Measurements from ENCODE around the gene PAX8.

Gene PAX8

DNA sequence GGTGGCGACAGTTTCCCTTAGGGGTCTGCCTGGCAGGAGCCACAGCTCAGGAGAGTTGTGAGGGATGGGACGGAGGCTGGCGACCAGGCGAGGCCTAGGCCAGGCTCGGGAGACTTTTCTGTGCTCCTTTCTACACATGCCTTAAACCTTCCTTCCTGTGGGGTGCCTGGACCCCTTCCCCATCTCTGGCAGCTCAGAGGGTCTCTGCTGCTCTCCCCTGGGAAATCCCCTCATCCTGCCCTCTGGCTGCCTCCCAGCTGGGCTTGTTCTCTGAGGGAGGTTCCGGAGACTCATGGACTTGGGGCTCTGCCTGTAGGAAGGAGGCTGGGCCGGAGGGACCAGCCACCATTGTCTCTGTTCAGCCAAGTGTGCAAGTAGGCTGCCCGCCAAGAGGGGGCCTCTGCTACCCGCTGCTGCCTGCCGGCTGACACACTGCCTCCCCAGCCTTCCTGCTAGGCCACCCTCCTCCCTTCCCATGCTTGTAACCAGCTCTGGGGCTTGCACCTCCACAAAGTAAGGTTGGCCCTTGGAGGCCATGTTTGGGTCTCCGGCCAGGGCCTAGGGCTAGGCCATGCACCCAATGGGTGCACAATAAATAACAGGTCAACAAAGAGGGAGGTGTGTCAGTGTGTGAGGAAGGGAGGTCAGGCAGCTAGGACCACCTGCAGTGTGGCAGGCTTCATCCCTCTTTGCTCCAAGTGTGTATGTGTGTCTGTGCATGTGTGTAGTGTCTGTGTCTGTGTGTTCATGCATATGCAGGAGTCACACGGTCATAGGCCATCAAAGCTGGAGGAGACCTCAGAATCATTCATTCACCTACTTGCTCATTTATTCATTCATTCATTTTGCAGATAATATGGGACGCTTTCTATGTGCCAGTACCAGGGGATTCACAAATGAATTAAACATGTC is 76.2 kb downstream of the PAX8 start:
- Histone ChIP-seq H3K4me3 (ENCODE audit: low read depth, low read length) (no peak overlapping the region), H3K36me3 (ENCODE audit: control insufficient read depth in 2 of 2, insufficient read depth in 1 of 2, low read length in 2 of 2) (no peaks in the 10 kb centered on the region), H3K9me3 (ENCODE audit: control insufficient read depth, insufficient read depth, low read depth, low read length) (no peaks in the 10 kb centered on the region), H3K4me1 (ENCODE audit: control insufficient read depth, insufficient read depth, low read length) (no peaks in the 10 kb centered on the region), H3K27ac (ENCODE audit: extremely low read depth, low read depth, low read length) (no peak overlapping the region)
- TF ChIP-seq ZNF785 (tag by site-specific recombination; IDR thresholded peaks at IDR 0.05) = no peak
- TF ChIP-seq ZSCAN16 (tag by site-specific recombination; IDR thresholded peaks at IDR 0.05) = no peak
- TF ChIP-seq, protein P1, sequence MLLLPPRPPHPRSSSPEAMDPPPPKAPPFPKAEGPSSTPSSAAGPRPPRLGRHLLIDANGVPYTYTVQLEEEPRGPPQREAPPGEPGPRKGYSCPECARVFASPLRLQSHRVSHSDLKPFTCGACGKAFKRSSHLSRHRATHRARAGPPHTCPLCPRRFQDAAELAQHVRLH (tag by site-specific recombination; IDR thresholded peaks at IDR 0.05) = no peak
- no peak for TF ChIP-seq ZNF501 (tag by site-specific recombination; IDR thresholded peaks at IDR 0.05)
- TF ChIP-seq ZNF423 (tag by site-specific recombination; IDR thresholded peaks at IDR 0.05) = no peak
- TF ChIP-seq, protein P2, sequence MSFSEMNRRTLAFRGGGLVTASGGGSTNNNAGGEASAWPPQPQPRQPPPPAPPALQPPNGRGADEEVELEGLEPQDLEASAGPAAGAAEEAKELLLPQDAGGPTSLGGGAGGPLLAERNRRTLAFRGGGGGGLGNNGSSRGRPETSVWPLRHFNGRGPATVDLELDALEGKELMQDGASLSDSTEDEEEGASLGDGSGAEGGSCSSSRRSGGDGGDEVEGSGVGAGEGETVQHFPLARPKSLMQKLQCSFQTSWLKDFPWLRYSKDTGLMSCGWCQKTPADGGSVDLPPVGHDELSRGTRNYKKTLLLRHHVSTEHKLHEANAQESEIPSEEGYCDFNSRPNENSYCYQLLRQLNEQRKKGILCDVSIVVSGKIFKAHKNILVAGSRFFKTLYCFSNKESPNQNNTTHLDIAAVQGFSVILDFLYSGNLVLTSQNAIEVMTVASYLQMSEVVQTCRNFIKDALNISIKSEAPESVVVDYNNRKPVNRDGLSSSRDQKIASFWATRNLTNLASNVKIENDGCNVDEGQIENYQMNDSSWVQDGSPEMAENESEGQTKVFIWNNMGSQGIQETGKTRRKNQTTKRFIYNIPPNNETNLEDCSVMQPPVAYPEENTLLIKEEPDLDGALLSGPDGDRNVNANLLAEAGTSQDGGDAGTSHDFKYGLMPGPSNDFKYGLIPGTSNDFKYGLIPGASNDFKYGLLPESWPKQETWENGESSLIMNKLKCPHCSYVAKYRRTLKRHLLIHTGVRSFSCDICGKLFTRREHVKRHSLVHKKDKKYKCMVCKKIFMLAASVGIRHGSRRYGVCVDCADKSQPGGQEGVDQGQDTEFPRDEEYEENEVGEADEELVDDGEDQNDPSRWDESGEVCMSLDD (tag by site-specific recombination; IDR thresholded peaks at IDR 0.05) = no peak
- TF ChIP-seq TSHZ1 (tag by site-specific recombination; IDR thresholded peaks at IDR 0.05; ENCODE audit: borderline replicate concordance) = no peak
- TF ChIP-seq ZNF175 (tag by site-specific recombination; IDR thresholded peaks at IDR 0.05) = no peak
- TF ChIP-seq ZNF202 (tag by site-specific recombination; IDR thresholded peaks at IDR 0.05; ENCODE audit: borderline replicate concordance) = no peak
- TF ChIP-seq YY1 (tag by site-specific recombination; IDR thresholded peaks at IDR 0.05) = no peak
- no peak for TF ChIP-seq ZNF623 (tag by site-specific recombination; IDR thresholded peaks at IDR 0.05)
- TF ChIP-seq ZNF473 (tag by site-specific recombination; IDR thresholded peaks at IDR 0.05) = no peak
- no peak for TF ChIP-seq ZNF157 (tag by site-specific recombination; IDR thresholded peaks at IDR 0.05)
- TF ChIP-seq, protein P3, sequence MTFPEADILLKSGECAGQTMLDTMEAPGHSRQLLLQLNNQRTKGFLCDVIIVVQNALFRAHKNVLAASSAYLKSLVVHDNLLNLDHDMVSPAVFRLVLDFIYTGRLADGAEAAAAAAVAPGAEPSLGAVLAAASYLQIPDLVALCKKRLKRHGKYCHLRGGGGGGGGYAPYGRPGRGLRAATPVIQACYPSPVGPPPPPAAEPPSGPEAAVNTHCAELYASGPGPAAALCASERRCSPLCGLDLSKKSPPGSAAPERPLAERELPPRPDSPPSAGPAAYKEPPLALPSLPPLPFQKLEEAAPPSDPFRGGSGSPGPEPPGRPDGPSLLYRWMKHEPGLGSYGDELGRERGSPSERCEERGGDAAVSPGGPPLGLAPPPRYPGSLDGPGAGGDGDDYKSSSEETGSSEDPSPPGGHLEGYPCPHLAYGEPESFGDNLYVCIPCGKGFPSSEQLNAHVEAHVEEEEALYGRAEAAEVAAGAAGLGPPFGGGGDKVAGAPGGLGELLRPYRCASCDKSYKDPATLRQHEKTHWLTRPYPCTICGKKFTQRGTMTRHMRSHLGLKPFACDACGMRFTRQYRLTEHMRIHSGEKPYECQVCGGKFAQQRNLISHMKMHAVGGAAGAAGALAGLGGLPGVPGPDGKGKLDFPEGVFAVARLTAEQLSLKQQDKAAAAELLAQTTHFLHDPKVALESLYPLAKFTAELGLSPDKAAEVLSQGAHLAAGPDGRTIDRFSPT (tag by site-specific recombination; IDR thresholded peaks at IDR 0.05) = no peak
- TF ChIP-seq ZNF830 (tag by site-specific recombination; IDR thresholded peaks at IDR 0.05; ENCODE audit: low read depth) = no peak
- no peak for TF ChIP-seq ZNF174 (tag by site-specific recombination; IDR thresholded peaks at IDR 0.05)
- no peak for TF ChIP-seq ZNF302 (tag by site-specific recombination; IDR thresholded peaks at IDR 0.05; ENCODE audit: low read depth)
- no peak for TF ChIP-seq ZNF544 (tag by site-specific recombination; IDR thresholded peaks at IDR 0.05)
- no peak for TF ChIP-seq ZNF624 (tag by site-specific recombination; IDR thresholded peaks at IDR 0.05)
- TF ChIP-seq ZNF394 (tag by site-specific recombination; IDR thresholded peaks at IDR 0.05; ENCODE audit: borderline replicate concordance) = no peak
- CTCF ChIA-PET = interaction anchor here (0.6 to 11.8 kb wide), 15 partner anchors 10 to 187 kb away, joined by 3 to 177 read pairs (median 8); no protein-coding TSS in a partner anchor
- POLR2A ChIA-PET = no interaction called here
